Activated naive CD8-positive, alpha-beta T cell treated with anti-CD3 and anti-CD28 coated beads for 36 hours (primary cell): ENCODE data around the gene RPS14. TPM values are rescaled to one million over a fixed set of nuclear protein-coding genes. Genes with fewer than 3 reads are reported as not detected.

Source experiments
- DNase-seq: peaks from one replicate; pipeline ENCODE4 v3.0.0; 2021
- H3K27ac Mint-ChIP-seq: one replicate; pipeline ENCODE4 v1.8.0; 2022; ENCODE audit warnings: mild to moderate bottlenecking, moderate library complexity, mixed read lengths
- H3K27me3 Mint-ChIP-seq: one replicate; pipeline ENCODE4 v1.8.0; 2022; ENCODE audit warnings: mild to moderate bottlenecking, mixed read lengths
- H3K36me3 Mint-ChIP-seq: one replicate; pipeline ENCODE4 v1.8.0; 2021; ENCODE audit warnings: mild to moderate bottlenecking, mixed read lengths
- H3K4me1 Mint-ChIP-seq: one replicate; pipeline ENCODE4 v1.8.0; 2021; ENCODE audit warnings: mixed read lengths
- H3K4me3 Mint-ChIP-seq: one replicate; pipeline ENCODE4 v1.8.0; 2022; ENCODE audit warnings: mild to moderate bottlenecking, moderate library complexity, mixed read lengths
- H3K9me3 Mint-ChIP-seq: one replicate; pipeline ENCODE4 v1.8.0; 2022; ENCODE audit warnings: mixed read lengths
- total RNA-seq, 2 experiments: library from RNA; stranded (reverse); gene quantifications; one replicate each; pipeline ENCODE4 v1.2.3, GENCODE V29; 2021

Gene RPS14
- total RNA-seq, 2 experiments from 2014 or later: 2,978 to 3,004 TPM

DNA sequence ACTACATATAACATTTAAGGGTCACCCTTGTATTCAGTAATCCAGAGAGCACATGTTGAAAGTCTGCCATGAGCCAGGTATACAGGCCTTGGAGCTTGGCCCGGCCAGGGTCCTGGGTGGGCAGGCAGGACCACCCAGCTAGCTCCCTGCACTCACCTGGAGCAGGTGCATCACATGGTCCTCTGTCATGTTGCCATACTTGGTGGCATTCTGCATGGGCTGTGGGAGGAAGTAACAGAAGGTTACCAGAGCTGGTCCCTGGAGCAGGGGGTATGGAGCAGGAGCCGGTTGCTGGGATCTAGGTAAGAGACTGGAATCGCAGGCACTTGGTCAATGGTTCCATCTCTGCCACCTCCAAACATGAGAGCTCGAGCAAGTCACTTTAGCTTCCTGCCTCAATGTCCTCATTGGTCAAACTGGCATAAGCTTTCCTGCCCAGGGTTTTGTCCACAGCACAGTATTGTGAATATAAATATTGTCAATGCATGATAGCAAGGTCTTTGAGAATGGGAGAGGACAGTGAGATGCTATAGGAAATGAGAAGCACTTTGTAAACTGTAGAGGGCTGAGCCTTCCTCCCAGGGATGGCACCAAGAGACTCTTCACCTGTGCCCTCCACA, 43.3 kb downstream of the RPS14 start:
- DNase-seq: no peak
- Mint-ChIP-seq H3K27ac (no peak overlapping the region), H3K36me3 (peaks cover 26% of the 10 kb centered on the region), H3K4me1 (peaks cover 25% of the 10 kb centered on the region), H3K4me3 (no peak overlapping the region), H3K9me3 (no peaks in the 10 kb centered on the region), H3K27me3 (no peaks in the 10 kb centered on the region)

DNA sequence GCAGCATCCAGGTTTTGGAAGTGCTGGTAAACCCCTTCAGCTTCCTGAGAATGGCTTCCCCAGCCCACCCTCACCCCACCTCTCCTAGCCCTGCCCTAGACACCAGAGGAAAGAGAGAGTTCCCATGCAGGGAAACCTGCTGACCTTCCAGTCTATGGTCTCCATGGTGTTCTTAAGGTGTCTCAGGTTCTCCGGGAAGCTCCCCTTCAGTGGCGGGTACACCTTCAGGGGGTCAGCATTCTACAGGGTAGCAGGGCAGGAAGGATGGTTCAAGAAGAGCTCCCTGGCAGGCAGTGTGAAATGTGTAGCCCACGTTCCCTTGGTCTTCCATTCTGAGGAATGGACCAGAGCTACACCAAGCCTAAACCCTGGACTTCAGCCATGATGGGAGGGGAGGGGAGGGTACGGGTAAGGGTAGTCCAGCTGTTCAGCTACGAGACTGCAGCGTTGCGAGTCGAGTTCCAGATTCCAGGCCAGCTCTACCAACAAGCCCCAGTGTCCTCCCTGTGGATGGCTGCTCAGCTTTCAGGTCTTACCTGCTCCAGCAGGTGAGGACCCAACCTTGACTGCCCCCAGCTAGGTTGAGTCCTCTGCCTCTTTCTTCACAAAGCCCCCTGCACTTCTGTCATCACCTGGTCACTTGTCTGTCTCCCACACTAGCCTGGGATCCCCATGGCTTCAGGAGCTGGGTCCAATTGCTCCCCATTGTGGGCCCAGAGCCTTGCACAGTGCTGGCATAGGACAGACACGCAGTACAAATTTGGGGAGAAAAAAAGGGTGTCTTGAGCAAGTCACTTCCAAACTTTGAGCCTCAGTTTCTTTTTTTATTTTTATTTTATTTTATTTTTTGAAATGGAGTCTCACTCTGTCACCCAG, 44.4 kb downstream of the RPS14 start:
- Mint-ChIP-seq H3K4me3 (no peak overlapping the region), H3K4me1 (peaks cover 15% of the 10 kb centered on the region), H3K27ac (no peak overlapping the region), H3K9me3 (no peaks in the 10 kb centered on the region), H3K36me3 (peaks cover 29% of the 10 kb centered on the region), H3K27me3 (no peaks in the 10 kb centered on the region)
- no peak for DNase-seq

DNA sequence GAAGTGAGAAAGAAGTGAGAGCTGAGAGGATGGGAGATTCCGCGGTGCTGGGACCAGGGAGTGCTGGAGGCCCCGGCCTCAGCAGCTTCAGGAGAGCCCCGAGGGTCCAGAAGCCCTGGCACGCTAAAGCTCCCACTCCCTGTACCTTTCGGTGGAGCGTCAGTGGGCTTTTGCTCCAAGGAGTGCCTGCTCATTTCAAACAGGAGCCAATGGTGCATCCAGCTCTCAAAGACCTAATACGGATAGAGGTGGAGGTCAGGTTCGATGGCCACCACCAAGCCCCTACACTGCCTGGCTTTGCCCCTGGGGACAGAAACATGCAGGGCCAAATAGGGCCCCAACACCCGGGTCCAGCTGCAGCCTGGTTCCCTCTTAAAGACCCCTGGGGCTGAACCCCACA, 45.0 kb downstream of the RPS14 start:
- Mint-ChIP-seq H3K4me1 (peaks cover 10% of the 10 kb centered on the region), H3K27ac (peak overlapping the region; percentile 38), H3K27me3 (no peaks in the 10 kb centered on the region), H3K9me3 (no peaks in the 10 kb centered on the region), H3K4me3 (no peak overlapping the region), H3K36me3 (peaks cover 31% of the 10 kb centered on the region)
- no peak for DNase-seq

DNA sequence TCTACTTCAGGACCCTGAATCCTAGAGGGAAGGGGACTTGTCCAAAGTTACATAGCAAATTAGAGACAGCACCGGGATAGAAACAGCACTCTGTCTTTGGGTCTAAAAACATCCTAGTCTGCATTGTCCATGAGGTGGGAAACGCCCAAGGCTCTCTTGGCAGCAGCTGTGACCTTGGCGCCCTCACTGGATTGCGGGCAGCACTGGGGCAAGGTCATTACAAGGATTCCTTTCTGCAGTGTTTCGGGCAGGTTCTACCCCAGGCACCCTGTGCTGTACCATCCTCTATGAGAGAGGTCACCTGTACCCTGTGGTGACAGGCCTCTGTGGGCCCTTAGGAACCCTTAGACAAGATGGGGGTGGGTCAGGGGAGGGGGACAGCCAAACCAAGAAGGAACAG, 45.4 kb downstream of the RPS14 start:
- Mint-ChIP-seq H3K4me1 (peaks cover 10% of the 10 kb centered on the region), H3K9me3 (no peaks in the 10 kb centered on the region), H3K36me3 (peaks cover 32% of the 10 kb centered on the region), H3K27ac (peak overlapping the region; percentile 38), H3K27me3 (no peaks in the 10 kb centered on the region), H3K4me3 (no peak overlapping the region)
- DNase-seq: no peak

DNA sequence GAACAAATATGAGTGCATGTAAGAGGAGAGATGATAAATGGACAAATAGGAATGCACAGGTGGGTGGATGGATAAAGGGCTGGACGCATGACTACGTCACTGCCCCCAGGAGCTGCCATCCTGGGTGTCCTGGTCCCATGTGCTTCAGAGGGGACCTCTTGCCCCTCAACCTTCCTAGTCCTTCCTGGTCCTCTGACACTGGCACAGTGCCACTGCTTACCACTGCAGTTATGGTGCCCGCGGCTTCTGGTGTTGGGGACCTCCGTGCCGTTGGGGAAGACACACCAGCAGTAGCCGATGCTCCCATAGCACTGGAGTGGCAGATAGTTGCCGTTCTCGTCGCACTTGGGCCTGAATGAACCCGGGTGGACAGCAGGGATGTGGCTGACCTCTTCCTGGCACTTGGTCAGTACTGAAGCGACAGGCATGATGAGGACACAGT, 46.6 kb downstream of the RPS14 start:
- H3K36me3 Mint-ChIP-seq: peaks cover 37% of the 10 kb centered on the region
- peaks cover 8% of the 10 kb centered on the region for H3K4me1 Mint-ChIP-seq
- no peak overlapping the region for H3K4me3 Mint-ChIP-seq
- no peak overlapping the region for H3K27ac Mint-ChIP-seq
- no peak for DNase-seq
- no peaks in the 10 kb centered on the region for H3K27me3 Mint-ChIP-seq
- no peaks in the 10 kb centered on the region for H3K9me3 Mint-ChIP-seq

DNA sequence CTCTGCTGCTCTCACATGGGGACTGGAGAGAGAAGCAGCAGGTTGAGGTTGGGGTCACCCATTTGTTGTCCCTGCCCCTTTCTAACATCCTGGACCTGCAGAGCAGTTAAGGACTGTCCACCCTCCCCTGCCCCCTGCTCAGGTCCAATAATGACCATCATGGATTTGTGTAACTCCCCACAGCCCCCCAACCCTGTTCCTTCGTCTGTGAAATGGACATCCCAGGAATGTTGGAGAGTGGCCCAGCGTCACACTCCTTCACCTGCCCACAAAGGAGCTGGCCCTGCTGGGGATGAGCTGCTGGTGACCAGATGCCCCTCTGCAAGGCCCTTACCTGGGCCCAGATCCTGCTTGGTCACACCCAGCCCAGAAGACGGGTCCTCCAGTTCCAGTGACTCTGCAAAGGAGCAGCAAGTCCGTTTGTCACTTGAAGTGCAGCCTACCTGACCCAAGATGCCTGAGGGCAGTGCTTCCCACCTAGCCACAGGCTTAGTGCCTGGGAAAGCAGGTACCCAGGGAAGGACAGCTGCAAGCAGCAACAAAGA, 47.2 kb downstream of the RPS14 start:
- Mint-ChIP-seq H3K9me3 (no peaks in the 10 kb centered on the region), H3K4me1 (peaks cover 8% of the 10 kb centered on the region), H3K27ac (no peak overlapping the region), H3K4me3 (no peak overlapping the region), H3K36me3 (peaks cover 40% of the 10 kb centered on the region), H3K27me3 (no peaks in the 10 kb centered on the region)
- no peak for DNase-seq

DNA sequence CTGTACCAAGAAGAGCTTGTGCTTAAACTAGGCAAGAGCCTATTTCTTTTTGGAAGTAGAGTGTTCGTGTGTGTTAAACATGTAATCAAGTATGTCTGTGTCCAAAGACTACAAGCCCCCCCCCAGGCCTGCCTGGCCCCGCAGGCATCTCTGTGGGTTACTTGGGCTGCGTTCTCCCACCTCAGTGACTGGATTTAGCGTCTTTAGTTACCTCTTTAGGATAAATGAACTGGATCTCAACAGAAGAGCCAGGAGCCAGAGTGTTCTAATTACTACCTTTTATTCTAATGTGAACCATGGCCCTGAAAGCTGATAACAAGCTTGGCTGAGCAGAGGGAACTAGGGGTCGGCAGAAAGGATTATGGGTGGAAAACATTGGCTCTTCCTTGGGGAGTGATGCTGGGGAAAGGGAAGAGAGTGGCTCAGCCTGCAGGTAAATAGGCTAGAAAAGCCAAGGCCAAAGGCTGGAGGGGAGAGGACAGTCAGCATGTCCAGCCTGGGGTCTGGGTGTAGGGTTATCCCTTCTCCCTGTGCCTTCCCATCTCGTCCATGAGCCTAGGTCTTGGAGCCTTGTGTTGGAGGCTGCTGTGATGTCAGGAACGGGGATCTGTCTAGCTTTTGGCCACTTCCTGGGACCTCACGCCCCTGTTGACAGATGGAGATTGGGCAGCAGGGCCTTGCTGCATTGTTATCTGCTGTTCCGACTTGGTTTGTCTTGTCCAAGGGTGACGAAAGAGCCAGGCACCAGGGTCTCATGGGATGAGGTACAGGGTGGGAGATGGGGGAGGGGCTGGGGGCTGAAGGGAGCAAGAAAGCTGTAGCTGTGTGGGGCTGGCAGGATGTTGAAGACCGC, 47.9 kb downstream of the RPS14 start:
- Mint-ChIP-seq H3K9me3 (no peaks in the 10 kb centered on the region), H3K36me3 (peaks cover 41% of the 10 kb centered on the region)

DNA sequence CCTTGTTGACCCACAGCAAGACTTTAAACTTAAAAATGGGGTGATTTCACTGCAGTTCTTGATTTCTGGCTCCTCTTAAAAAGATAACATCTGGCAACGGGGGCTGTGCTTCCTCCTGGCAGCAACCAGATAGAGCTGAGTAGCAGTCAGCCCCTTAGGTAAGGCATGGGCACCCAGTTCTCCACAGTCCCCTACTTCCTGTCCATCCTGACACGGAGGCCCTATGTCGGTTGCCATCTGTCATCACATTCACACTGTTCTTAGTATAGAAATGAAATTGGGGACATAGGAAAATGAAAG, 48.5 kb downstream of the RPS14 start:
- Mint-ChIP-seq H3K27ac (peak overlapping the region; percentile 4), H3K36me3 (peaks cover 43% of the 10 kb centered on the region), H3K9me3 (no peaks in the 10 kb centered on the region), H3K4me3 (no peak overlapping the region), H3K27me3 (no peaks in the 10 kb centered on the region), H3K4me1 (peaks cover 8% of the 10 kb centered on the region)
- DNase-seq: no peak

More for the DNA sequence above, 47.9 kb downstream of the RPS14 start:
- H3K4me3 Mint-ChIP-seq: no peak overlapping the region
- H3K4me1 Mint-ChIP-seq: peaks cover 8% of the 10 kb centered on the region
- no peak for DNase-seq
- peak overlapping the region; percentile 4 for H3K27ac Mint-ChIP-seq
- H3K27me3 Mint-ChIP-seq: no peaks in the 10 kb centered on the region

DNA sequence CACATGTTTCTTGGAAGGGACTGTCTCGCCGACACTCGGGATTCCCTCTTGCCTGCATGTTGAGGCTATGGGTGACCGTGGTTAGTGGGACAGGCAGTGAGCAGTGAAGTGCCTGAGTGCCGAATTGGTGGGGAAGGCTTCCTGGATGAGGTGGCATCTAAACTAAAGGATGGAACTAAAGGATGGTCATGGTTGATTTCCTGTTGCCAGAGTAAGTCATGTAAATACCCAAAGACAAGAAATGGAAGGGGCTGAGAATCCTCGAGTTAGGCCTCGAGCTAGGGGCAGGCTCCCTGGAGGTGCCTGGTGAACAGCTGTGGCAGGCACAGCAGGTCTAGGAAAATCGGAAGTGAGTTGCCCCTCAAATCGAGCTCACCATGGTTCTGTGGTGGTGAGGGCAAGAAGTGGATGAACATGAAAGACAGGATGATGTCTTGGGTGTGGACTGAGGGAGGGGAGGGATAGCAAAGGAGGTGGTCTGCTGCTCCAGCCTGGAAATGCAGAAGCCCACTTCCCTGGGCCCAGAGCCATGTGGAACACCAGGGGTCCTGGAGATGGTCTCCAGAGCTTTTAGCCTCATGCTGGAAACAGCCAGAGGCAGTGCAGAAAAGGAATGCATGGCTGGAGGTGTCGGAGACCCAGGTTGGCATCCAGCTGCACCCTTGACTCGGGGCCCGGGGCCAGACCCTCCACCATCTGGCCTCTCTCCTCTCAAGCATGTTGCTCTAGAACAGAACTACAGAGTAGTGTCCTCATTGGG, 49.0 kb downstream of the RPS14 start:
- Mint-ChIP-seq H3K4me3 (no peak overlapping the region), H3K27me3 (no peaks in the 10 kb centered on the region), H3K4me1 (peaks cover 8% of the 10 kb centered on the region), H3K9me3 (no peaks in the 10 kb centered on the region), H3K36me3 (peaks cover 45% of the 10 kb centered on the region), H3K27ac (peak overlapping the region; percentile 47)
- no peak for DNase-seq

DNA sequence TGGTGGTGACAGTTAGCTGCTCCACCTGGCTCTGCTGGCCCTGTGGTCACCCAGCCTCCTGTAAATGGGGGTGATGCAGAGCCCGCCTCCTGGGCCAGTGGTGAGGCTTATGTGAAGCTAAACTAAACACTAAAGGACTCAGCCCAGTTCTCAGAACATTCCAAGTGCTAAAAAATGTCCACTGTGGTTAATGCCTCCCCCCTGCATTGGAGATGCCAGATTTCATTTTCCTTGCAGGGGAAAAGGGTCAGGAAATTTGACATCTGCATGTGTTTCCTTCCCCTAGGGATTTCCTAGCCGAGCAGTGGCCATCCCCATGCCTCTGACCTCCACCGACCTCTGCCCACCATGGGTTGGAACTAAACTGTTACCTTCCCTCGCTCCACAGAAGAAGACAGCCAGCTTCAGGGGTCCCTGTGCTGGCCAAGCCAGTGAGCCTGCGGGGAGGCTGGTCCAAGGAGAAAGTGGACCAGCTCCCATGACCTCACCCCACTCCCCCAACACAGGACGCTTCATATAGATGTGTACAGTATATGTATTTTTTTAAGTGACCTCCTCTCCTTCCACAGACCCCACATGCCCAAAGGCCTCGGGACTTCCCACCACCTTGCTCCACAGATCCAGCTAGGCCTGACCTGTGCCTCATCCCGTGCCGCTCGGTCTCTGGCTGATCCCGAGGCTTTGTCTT, 49.9 kb downstream of the RPS14 start:
- DNase-seq: no peak
- no peak overlapping the region for H3K4me3 Mint-ChIP-seq
- no peaks in the 10 kb centered on the region for H3K27me3 Mint-ChIP-seq
- H3K36me3 Mint-ChIP-seq: peaks cover 45% of the 10 kb centered on the region
- peaks cover 8% of the 10 kb centered on the region for H3K4me1 Mint-ChIP-seq
- H3K9me3 Mint-ChIP-seq: no peaks in the 10 kb centered on the region
- H3K27ac Mint-ChIP-seq: peak overlapping the region; percentile 71

DNA sequence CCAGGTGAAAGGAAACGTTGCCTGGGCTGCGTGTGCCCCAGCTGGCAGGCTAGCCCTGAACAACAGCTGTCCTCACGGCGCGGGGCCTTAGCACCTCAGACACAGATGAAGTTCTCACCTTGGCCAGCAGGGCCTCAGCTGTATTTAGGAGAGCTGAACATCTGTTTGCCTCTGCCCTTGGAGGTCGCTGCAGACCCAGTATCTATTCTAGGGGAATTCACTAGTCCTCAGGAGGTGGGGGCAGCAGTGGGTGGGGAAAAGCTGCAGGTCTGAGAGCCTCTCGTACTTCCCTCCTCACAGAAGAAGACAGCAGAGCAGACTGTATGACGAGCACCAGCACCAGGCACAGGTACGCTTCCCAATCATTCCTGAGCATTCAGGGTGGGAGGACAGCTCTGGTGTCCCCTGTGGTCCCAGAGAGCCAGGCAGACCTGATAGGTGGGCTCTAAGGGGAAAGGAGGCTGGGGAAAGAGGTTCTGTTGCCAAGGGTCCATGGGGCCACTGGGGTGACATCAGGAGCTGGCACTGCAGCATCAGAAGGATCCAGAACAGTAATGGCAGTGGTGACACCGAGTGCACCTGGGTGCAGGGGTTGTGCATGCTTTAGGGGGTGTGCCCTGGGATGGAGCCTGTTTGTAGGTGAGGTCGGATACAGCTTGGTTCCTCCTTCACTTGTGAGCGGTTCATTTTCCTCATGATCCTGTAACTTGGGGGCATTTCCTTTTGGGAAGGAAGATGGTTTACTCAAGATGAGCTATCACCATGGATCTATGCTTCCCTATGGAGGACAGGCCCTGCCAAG, 50.6 kb downstream of the RPS14 start:
- H3K36me3 Mint-ChIP-seq: peaks cover 43% of the 10 kb centered on the region
- no peaks in the 10 kb centered on the region for H3K9me3 Mint-ChIP-seq
- H3K4me1 Mint-ChIP-seq: peaks cover 8% of the 10 kb centered on the region
- no peaks in the 10 kb centered on the region for H3K27me3 Mint-ChIP-seq
- H3K4me3 Mint-ChIP-seq: no peak overlapping the region
- DNase-seq: peak; percentile 43
- peak overlapping the region; percentile 74 for H3K27ac Mint-ChIP-seq

DNA sequence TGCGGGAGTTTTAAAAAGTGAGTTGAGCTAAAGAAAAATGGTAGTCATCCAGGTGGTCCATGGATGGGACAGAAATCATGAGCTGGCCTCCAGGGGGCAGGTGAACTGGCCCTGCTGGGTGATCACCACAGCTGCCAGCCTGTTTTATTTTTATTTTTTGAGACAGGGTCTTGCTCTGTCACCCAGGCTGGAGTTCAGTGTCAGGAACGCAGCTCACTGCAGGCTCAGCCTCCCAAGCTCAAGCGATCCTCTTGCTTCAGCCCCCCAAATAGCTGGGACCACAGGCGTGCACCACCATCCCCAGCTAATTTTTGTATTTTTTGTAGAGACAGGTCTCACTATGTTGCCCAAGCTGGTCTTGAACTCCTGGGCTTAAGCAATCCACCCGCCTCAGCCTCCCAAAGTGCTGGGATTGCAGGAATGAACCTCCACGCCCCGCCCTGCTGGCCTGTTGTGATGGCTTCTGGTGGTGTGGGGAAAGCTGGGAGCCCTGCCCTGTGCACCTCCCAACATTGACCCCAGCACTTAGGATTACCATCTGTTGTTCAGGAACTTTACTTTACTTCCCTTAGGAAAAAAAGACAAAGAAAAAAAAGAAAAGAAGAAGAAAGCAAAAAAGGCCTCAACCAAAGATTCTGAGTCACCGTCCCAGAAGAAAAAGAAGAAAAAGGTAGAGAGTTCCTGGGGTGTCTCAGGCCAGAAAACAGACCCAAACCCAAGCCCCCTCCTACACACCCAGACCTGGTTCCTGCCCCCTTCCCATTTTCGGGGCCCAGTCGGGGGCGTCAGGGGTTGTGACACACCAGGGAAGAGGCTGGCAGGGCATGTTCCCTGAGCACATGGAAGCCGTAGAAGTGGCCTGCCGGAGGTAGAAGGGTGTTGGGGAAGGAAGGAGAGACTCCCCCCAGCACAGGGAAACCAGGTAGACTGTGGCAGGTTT, 51.5 kb downstream of the RPS14 start:
- no peak for DNase-seq
- peak overlapping the region; percentile 75 for H3K27ac Mint-ChIP-seq
- no peak overlapping the region for H3K4me3 Mint-ChIP-seq
- peaks cover 44% of the 10 kb centered on the region for H3K36me3 Mint-ChIP-seq
- H3K9me3 Mint-ChIP-seq: no peaks in the 10 kb centered on the region
- peaks cover 8% of the 10 kb centered on the region for H3K4me1 Mint-ChIP-seq
- H3K27me3 Mint-ChIP-seq: no peaks in the 10 kb centered on the region
